Measurements from ENCODE around the gene RABGGTA. TPM values are rescaled to one million over a fixed set of nuclear protein-coding genes. Genes with fewer than 3 reads are reported as not detected.

The RABGGTA gene
- total and polyA plus RNA-seq, 8 donors = 16.0 to 230 (median 87.8) TPM

- peaks cover 19 to 53% (median 46%) of the 10 kb centered on the region in 4 donors for H3K36me3 ChIP-seq
- DNase-seq = peak in 1 of 2 donors; percentile 58
- no peaks in the 10 kb centered on the region for H3K27me3 ChIP-seq
- H3K4me3 ChIP-seq = no peak overlapping the region
- intact Hi-C loops (cut with DNase I; ENCODE audit: low total_unique reads) = loop anchor here (10.0 kb wide), 1 partner anchor 53 kb away; the partner anchor contains the start of gene TINF2
- 36 to 46% (median 43%) methylated on average over 5 of the region's 5 CpGs for WGBS, 5 donors
- no peaks in the 10 kb centered on the region for H3K9me3 ChIP-seq
- peaks cover 20 to 56% (median 46%) of the 10 kb centered on the region in 4 donors for H3K4me1 ChIP-seq
- TF ChIP-seq POLR2A (IDR thresholded peaks at IDR 0.05) = no peak
- no peak for TF ChIP-seq POLR2AphosphoS5 (IDR thresholded peaks at IDR 0.05)
- TF ChIP-seq, protein P1, sequence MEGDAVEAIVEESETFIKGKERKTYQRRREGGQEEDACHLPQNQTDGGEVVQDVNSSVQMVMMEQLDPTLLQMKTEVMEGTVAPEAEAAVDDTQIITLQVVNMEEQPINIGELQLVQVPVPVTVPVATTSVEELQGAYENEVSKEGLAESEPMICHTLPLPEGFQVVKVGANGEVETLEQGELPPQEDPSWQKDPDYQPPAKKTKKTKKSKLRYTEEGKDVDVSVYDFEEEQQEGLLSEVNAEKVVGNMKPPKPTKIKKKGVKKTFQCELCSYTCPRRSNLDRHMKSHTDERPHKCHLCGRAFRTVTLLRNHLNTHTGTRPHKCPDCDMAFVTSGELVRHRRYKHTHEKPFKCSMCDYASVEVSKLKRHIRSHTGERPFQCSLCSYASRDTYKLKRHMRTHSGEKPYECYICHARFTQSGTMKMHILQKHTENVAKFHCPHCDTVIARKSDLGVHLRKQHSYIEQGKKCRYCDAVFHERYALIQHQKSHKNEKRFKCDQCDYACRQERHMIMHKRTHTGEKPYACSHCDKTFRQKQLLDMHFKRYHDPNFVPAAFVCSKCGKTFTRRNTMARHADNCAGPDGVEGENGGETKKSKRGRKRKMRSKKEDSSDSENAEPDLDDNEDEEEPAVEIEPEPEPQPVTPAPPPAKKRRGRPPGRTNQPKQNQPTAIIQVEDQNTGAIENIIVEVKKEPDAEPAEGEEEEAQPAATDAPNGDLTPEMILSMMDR (IDR thresholded peaks at IDR 0.05) = peak in 3 of 7 experiments; percentile 0 to 57 (median 40)
- peak overlapping the region in 3 of 5 donors; percentile 12 to 42 (median 34) for H3K27ac ChIP-seq
Observed at GRCh38 chr14:24297190-24297964, 26.0 kb upstream of the RABGGTA start.

- peaks cover 15 to 53% (median 46%) of the 10 kb centered on the region in 4 donors for H3K36me3 ChIP-seq
- intact Hi-C loops (cut with DNase I; ENCODE audit: low total_unique reads) = loop anchor here (10.0 kb wide), 1 partner anchor 52 kb away; the partner anchor contains the start of gene TINF2
- H3K9me3 ChIP-seq = no peaks in the 10 kb centered on the region
- DNase-seq = peak; percentile 63 to 90
- 60 to 69% (median 63%) methylated on average over 12 of the region's 12 CpGs for WGBS, 5 donors
- H3K27ac ChIP-seq = peak overlapping the region in 2 of 5 donors; percentile 34 to 52
- no peak for TF ChIP-seq EP300 (IDR thresholded peaks at IDR 0.05)
- TF ChIP-seq POLR2A (IDR thresholded peaks at IDR 0.05) = no peak
- TF ChIP-seq, protein P1 (IDR thresholded peaks at IDR 0.05) = peak in 5 of 7 experiments; percentile 40 to 72 (median 55)
- TF ChIP-seq POLR2AphosphoS5 (IDR thresholded peaks at IDR 0.05) = peak in 1 of 3 donors; percentile 63
- peaks cover 20 to 48% (median 43%) of the 10 kb centered on the region in 4 donors for H3K4me1 ChIP-seq
- no peaks in the 10 kb centered on the region for H3K27me3 ChIP-seq
- no peak overlapping the region for H3K4me3 ChIP-seq
Observed at GRCh38 chr14:24296341-24297157, 25.2 kb upstream of the RABGGTA start.

DNA sequence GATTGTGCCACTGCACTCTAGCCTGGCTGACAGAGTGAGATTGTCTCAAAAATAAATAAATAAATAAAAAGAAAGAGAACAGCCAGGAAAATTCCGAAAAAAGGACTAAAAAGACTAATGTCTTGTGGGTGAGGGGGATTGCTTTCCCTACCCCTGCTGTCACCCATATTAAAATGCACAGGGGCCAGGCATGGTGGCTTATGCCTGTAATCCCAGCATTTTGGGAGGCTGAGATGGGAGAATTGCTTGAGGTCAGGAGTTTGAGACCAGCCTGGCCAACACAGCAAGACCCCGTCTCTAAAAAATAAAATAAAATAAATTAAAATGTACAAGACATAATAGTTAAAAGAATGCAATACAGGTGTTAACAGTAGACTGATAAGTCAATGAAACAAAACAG is 22.1 kb upstream of the RABGGTA start:
- peaks cover 4 to 24% (median 19%) of the 10 kb centered on the region in 4 donors for H3K4me1 ChIP-seq
- intact Hi-C loops (cut with DNase I; ENCODE audit: low total_unique reads) = loop anchor here (10.0 kb wide), 1 partner anchor 49 kb away; the partner anchor contains the start of gene TINF2
- no peaks in the 10 kb centered on the region for H3K27me3 ChIP-seq
- peaks cover 26 to 78% (median 65%) of the 10 kb centered on the region in 4 donors for H3K36me3 ChIP-seq
- 92 to 100% (median 97%) methylated on average over 2 of the region's 2 CpGs for WGBS, 5 donors
- no peak for DNase-seq
- no peak for TF ChIP-seq POLR2A (IDR thresholded peaks at IDR 0.05)
- no peak for TF ChIP-seq EP300 (IDR thresholded peaks at IDR 0.05)
- TF ChIP-seq POLR2AphosphoS5 (IDR thresholded peaks at IDR 0.05) = no peak
- TF ChIP-seq, protein P1 (IDR thresholded peaks at IDR 0.05) = no peak
- H3K27ac ChIP-seq = no peak overlapping the region
- no peaks in the 10 kb centered on the region for H3K9me3 ChIP-seq
- no peak overlapping the region for H3K4me3 ChIP-seq
